H1 (cell line): ENCODE measurements around the gene RNF186. TPM values are rescaled to one million over a fixed set of nuclear protein-coding genes. Genes with fewer than 3 reads are reported as not detected.

Experiments
- ASH2L ChIP-seq: fragments of 200-600, 300-600 bp; sonication (generic); IDR thresholded peaks from one replicate; pipeline ENCODE4 v1.7.1; 2017; ENCODE audit warnings: low read length
- EZH2 ChIP-seq: fragments of 200-600 bp; sonication (generic); IDR thresholded peaks from 2 replicates; pipeline ENCODE4 v1.7.1; 2012; ENCODE audit warnings: low read depth, mild to moderate bottlenecking, moderate library complexity, low read length, inconsistent platforms; ENCODE audit not compliant: severe bottlenecking
- POLR2A ChIP-seq, 2 experiments: IDR thresholded peaks; 1 replicate in 1 of 2; 2 replicates in 1 of 2; pipeline ENCODE4 v1.6.1; 2011; ENCODE audit warnings: low read depth in 2 of 2, low read length in 2 of 2, mild to moderate bottlenecking in 2 of 2; ENCODE audit errors: control extremely low read depth in 1 of 2
- POU5F1 ChIP-seq: IDR thresholded peaks from 2 replicates; pipeline ENCODE4 v1.6.1; 2011; ENCODE audit warnings: low read depth, mild to moderate bottlenecking, low read length, moderate library complexity
- RFX5 ChIP-seq: IDR thresholded peaks from 2 replicates; pipeline ENCODE4 v1.6.1; 2011; ENCODE audit warnings: low read depth, low read length, improper control_type of control experiment, borderline replicate concordance
- SIRT6 ChIP-seq: IDR thresholded peaks from one replicate; pipeline ENCODE4 v1.7.1; 2012; ENCODE audit warnings: low read length, inconsistent platforms
- TBP ChIP-seq: IDR thresholded peaks from 2 replicates; pipeline ENCODE4 v1.6.1; 2011; ENCODE audit warnings: low read depth, low read length, improper control_type of control experiment
- polyA plus RNA-seq, 7 experiments: library from polyadenylated mRNA; depleted of rRNA in 3 of 7; stranded (reverse) in 5 of 7; unstranded in 2 of 7; fragments of >200 nt in 5 of 7; fragments of 200-250 nt in 2 of 7; gene quantifications; 1 replicate in 5 of 7; 2 replicates in 1 of 7; 4 replicates in 1 of 7; pipeline versions ENCODE4 v1.2.1 to v1.2.3, GENCODE V29; 2011 to 2013; ENCODE audit warnings: missing spikeins in 2 of 7, mixed read lengths in 2 of 7
- total RNA-seq: library from RNA; stranded (reverse); fragmentation: NEBNext Ultra II Directional; extraction: Animal tissue kit (Norgen Biotek cat#: 25700); gene quantifications from 2 replicates; pipeline ENCODE4 v1.2.1, GENCODE V29; 2021

The RNF186 gene
- total and polyA plus RNA-seq, 2 of the 8 experiments (the other 6 are each of a cell fraction or from before 2014, with no cell fraction given), result not detected

- no peak for TF ChIP-seq EZH2
- TF ChIP-seq POLR2A (IDR thresholded peaks at IDR 0.05; ENCODE audit: control extremely low read depth in 1 of 2, low read depth in 2 of 2, low read length in 2 of 2), result no peak
- TF ChIP-seq ASH2L, result no peak
- no peak for TF ChIP-seq RFX5
- TF ChIP-seq POU5F1, result no peak
- TF ChIP-seq TBP, result no peak
- no peak for TF ChIP-seq SIRT6
Measured at GRCh38 chr1:19814681-19815503, at the start of gene RNF186 (continued).
